ENCODE results near the gene OR10A3.

OR10A3 gene

GRCh38 chr11:7890417-7891172 lies 50.9 kb downstream of the OR10A3 start:
- DNase-seq, result no peak

GRCh38 chr11:7889985-7890384 lies 51.5 kb downstream of the OR10A3 start:
- DNase-seq, result no peak

All from NCI-H1092 treated with DMSO at 0.1 percent for 48 hours (cell line).